ENCODE measurements around the gene ABLIM3.

The ABLIM3 gene

GRCh38 chr5:149203921-149204441, 62.7 kb downstream of the ABLIM3 start:
- DNase-seq (ENCODE audit: low read depth): no peak
- no peak for TF ChIP-seq CTCF (conservative IDR thresholded peaks at IDR 0.05; ENCODE audit: low read depth, low read length)
- H3K4me3 ChIP-seq (ENCODE audit: low read length): no peak overlapping the region

- no peak for TF ChIP-seq CTCF (conservative IDR thresholded peaks at IDR 0.05; ENCODE audit: low read depth, low read length)
- no peak overlapping the region for H3K4me3 ChIP-seq (ENCODE audit: low read length)
- DNase-seq (ENCODE audit: low read depth): no peak
These were observed 64.6 kb downstream of the ABLIM3 start for GRCh38 chr5:149205625-149206523.

- no peak overlapping the region for H3K4me3 ChIP-seq (ENCODE audit: low read length)
- no peak for TF ChIP-seq CTCF (conservative IDR thresholded peaks at IDR 0.05; ENCODE audit: low read depth, low read length)
- DNase-seq (ENCODE audit: low read depth): no peak
These were observed 65.3 kb downstream of the ABLIM3 start for GRCh38 chr5:149206524-149207141.

- TF ChIP-seq CTCF (conservative IDR thresholded peaks at IDR 0.05; ENCODE audit: low read depth, low read length): no peak
- H3K4me3 ChIP-seq (ENCODE audit: low read length): no peak overlapping the region
- no peak for DNase-seq (ENCODE audit: low read depth)
These were observed 66.5 kb downstream of the ABLIM3 start for GRCh38 chr5:149207831-149208230.

- no peak for TF ChIP-seq CTCF (conservative IDR thresholded peaks at IDR 0.05; ENCODE audit: low read depth, low read length)
- H3K4me3 ChIP-seq (ENCODE audit: low read length): no peak overlapping the region
- DNase-seq (ENCODE audit: low read depth): no peak
These were observed 68.9 kb downstream of the ABLIM3 start for GRCh38 chr5:149210225-149210624.

GRCh38 chr5:149210968-149211490, 69.7 kb downstream of the ABLIM3 start:
- no peak for TF ChIP-seq CTCF (conservative IDR thresholded peaks at IDR 0.05; ENCODE audit: low read depth, low read length)
- no peak for DNase-seq (ENCODE audit: low read depth)
- H3K4me3 ChIP-seq (ENCODE audit: low read length): no peak overlapping the region

Measured in retinal pigment epithelial cell (primary cell).